ENCODE measurements around the gene NPB. TPM values are rescaled to one million over a fixed set of nuclear protein-coding genes. Genes with fewer than 3 reads are reported as not detected.

The NPB gene
- total and polyA plus RNA-seq, 4 donors = 0.15 to 0.92 (median 0.55) TPM

- DNase-seq (ENCODE audit: low spot score) = no peak
- WGBS = 90% methylated on average over 11 of the region's 11 CpGs
- Histone ChIP-seq H3K27me3 (ENCODE audit: control insufficient read depth in 4 of 4, insufficient read depth in 4 of 4, low read length in 3 of 4) (no peaks in the 10 kb centered on the region), H3K27ac (ENCODE audit: low read depth in 1 of 2, low read length in 2 of 2) (no peak overlapping the region), H3K36me3 (ENCODE audit: control insufficient read depth in 4 of 4, insufficient read depth in 3 of 4, low read depth in 1 of 4, low read length in 3 of 4) (peaks cover 12 to 45% (median 23%) of the 10 kb centered on the region in 4 donors), H3K9me3 (ENCODE audit: control insufficient read depth in 4 of 4, low read length in 3 of 4) (no peaks in the 10 kb centered on the region), H3K4me1 (ENCODE audit: control insufficient read depth in 4 of 4, insufficient read depth in 4 of 4, low read length in 3 of 4) (peaks cover 0 to 2% (median under 1%) of the 10 kb centered on the region in 4 donors), H3K4me3 (ENCODE audit: low read depth in 1 of 3, low read length in 3 of 3) (no peak overlapping the region), H3K9ac (ENCODE audit: low read depth in 1 of 2, low read length in 2 of 2) (no peak overlapping the region)
- TF ChIP-seq HNF4A (conservative IDR thresholded peaks at IDR 0.05) (no peak), MAX (IDR thresholded peaks at IDR 0.05) (no peak)
- TF ChIP-seq, protein P1, sequence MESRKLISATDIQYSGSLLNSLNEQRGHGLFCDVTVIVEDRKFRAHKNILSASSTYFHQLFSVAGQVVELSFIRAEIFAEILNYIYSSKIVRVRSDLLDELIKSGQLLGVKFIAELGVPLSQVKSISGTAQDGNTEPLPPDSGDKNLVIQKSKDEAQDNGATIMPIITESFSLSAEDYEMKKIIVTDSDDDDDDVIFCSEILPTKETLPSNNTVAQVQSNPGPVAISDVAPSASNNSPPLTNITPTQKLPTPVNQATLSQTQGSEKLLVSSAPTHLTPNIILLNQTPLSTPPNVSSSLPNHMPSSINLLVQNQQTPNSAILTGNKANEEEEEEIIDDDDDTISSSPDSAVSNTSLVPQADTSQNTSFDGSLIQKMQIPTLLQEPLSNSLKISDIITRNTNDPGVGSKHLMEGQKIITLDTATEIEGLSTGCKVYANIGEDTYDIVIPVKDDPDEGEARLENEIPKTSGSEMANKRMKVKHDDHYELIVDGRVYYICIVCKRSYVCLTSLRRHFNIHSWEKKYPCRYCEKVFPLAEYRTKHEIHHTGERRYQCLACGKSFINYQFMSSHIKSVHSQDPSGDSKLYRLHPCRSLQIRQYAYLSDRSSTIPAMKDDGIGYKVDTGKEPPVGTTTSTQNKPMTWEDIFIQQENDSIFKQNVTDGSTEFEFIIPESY (IDR thresholded peaks at IDR 0.05) = no peak
These were observed 17.5 kb upstream of the NPB start for GRCh38 chr17:81884520-81884919.

DNA sequence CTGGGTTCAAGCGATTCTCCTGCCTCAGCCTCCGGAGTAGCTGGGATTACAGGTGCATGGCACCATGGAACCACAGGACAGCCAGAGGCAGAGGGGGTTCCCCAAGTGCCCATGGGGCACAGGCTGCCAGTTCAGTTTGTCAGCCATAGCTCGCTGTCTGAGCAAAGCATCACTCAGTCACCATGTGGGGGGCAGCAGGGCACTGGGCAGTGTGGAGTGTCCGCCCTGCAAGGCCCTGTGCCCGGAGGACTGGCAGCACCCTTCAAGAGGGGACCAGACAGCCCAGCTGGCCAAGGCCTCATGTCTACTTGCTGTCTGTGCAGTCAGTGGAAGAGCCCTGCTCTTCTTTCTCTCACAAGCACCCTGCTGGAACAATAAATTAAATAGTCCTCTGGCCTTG lies 17.1 kb upstream of the NPB start:
- no peak overlapping the region for H3K9ac ChIP-seq (ENCODE audit: low read depth in 1 of 2, low read length in 2 of 2)
- no peaks in the 10 kb centered on the region for H3K9me3 ChIP-seq (ENCODE audit: control insufficient read depth in 4 of 4, low read length in 3 of 4)
- H3K36me3 ChIP-seq (ENCODE audit: control insufficient read depth in 4 of 4, insufficient read depth in 3 of 4, low read depth in 1 of 4, low read length in 3 of 4) = peaks cover 12 to 45% (median 23%) of the 10 kb centered on the region in 4 donors
- no peak for DNase-seq (ENCODE audit: low spot score)
- H3K27me3 ChIP-seq (ENCODE audit: control insufficient read depth in 4 of 4, insufficient read depth in 4 of 4, low read length in 3 of 4) = no peaks in the 10 kb centered on the region
- 97% methylated on average over 5 of the region's 5 CpGs for WGBS
- TF ChIP-seq NR2F2 (IDR thresholded peaks at IDR 0.05) (no peak), FOXA2 (IDR thresholded peaks at IDR 0.05) (no peak), HNF4A (conservative IDR thresholded peaks at IDR 0.05) (no peak), FOXA1 (IDR thresholded peaks at IDR 0.05) (no peak), JUND (IDR thresholded peaks at IDR 0.05) (no peak), REST (IDR thresholded peaks at IDR 0.05) (no peak), RXRA (IDR thresholded peaks at IDR 0.05) (no peak), RAD21 (IDR thresholded peaks at IDR 0.05) (no peak), TAF1 (conservative IDR thresholded peaks at IDR 0.05) (no peak), YY1 (IDR thresholded peaks at IDR 0.05) (no peak)
- TF ChIP-seq, protein P2, sequence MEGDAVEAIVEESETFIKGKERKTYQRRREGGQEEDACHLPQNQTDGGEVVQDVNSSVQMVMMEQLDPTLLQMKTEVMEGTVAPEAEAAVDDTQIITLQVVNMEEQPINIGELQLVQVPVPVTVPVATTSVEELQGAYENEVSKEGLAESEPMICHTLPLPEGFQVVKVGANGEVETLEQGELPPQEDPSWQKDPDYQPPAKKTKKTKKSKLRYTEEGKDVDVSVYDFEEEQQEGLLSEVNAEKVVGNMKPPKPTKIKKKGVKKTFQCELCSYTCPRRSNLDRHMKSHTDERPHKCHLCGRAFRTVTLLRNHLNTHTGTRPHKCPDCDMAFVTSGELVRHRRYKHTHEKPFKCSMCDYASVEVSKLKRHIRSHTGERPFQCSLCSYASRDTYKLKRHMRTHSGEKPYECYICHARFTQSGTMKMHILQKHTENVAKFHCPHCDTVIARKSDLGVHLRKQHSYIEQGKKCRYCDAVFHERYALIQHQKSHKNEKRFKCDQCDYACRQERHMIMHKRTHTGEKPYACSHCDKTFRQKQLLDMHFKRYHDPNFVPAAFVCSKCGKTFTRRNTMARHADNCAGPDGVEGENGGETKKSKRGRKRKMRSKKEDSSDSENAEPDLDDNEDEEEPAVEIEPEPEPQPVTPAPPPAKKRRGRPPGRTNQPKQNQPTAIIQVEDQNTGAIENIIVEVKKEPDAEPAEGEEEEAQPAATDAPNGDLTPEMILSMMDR (IDR thresholded peaks at IDR 0.05; ENCODE audit: low read depth, low read length, missing input control) = no peak
- TF ChIP-seq, protein P1 (IDR thresholded peaks at IDR 0.05) = no peak
- no peak overlapping the region for H3K4me3 ChIP-seq (ENCODE audit: low read depth in 1 of 3, low read length in 3 of 3)
- no peak overlapping the region for H3K27ac ChIP-seq (ENCODE audit: low read depth in 1 of 2, low read length in 2 of 2)
- H3K4me1 ChIP-seq (ENCODE audit: control insufficient read depth in 4 of 4, insufficient read depth in 4 of 4, low read length in 3 of 4) = peaks cover 0 to 7% (median 5%) of the 10 kb centered on the region in 4 donors

Measured in liver (tissue), 9 donors.